ENCODE measurements around the gene ADAM23.

DNA sequence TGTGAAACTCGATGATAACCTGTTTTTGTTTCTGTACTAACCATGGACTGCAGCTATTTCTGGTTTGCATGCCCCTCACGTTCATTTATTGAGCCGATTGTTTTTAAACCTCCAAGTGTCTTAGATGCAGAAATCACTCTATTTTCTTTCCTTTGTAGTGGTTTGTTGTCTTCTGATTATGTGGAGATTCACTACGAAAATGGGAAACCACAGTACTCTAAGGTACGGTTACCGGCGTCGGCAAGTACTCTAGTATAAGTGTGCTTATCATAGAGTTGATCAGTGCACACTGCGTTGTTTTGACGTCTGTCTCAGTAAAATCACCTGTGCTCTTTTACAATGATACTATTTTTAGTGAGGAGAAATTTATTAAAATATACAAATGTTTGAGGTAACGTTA is 87.4 kb downstream of the ADAM23 start:
- TF ChIP-seq, protein P1, sequence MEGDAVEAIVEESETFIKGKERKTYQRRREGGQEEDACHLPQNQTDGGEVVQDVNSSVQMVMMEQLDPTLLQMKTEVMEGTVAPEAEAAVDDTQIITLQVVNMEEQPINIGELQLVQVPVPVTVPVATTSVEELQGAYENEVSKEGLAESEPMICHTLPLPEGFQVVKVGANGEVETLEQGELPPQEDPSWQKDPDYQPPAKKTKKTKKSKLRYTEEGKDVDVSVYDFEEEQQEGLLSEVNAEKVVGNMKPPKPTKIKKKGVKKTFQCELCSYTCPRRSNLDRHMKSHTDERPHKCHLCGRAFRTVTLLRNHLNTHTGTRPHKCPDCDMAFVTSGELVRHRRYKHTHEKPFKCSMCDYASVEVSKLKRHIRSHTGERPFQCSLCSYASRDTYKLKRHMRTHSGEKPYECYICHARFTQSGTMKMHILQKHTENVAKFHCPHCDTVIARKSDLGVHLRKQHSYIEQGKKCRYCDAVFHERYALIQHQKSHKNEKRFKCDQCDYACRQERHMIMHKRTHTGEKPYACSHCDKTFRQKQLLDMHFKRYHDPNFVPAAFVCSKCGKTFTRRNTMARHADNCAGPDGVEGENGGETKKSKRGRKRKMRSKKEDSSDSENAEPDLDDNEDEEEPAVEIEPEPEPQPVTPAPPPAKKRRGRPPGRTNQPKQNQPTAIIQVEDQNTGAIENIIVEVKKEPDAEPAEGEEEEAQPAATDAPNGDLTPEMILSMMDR (IDR thresholded peaks at IDR 0.05) = no peak
- TF ChIP-seq, protein P2, sequence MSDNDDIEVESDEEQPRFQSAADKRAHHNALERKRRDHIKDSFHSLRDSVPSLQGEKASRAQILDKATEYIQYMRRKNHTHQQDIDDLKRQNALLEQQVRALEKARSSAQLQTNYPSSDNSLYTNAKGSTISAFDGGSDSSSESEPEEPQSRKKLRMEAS (IDR thresholded peaks at IDR 0.05; ENCODE audit: low read depth) = no peak
- TF ChIP-seq CHD2 (IDR thresholded peaks at IDR 0.05; ENCODE audit: low read length, partially characterized antibody) (no peak), GABPA (IDR thresholded peaks at IDR 0.05; ENCODE audit: low read depth) (no peak), POLR2AphosphoS5 (IDR thresholded peaks at IDR 0.05; ENCODE audit: low read depth, low read length) (no peak), EP300 (IDR thresholded peaks at IDR 0.05; ENCODE audit: borderline replicate concordance in 1 of 2, low read depth in 1 of 2, low read length in 1 of 2) (no peak), TCF12 (IDR thresholded peaks at IDR 0.05) (no peak), RXRA (IDR thresholded peaks at IDR 0.05; ENCODE audit: borderline replicate concordance, low read depth) (no peak), SMC3 (IDR thresholded peaks at IDR 0.05; ENCODE audit: low read depth, low read length) (no peak), RFX5 (IDR thresholded peaks at IDR 0.05; ENCODE audit: low read length) (no peak), MXI1 (IDR thresholded peaks at IDR 0.05; ENCODE audit: low read depth, low read length) (no peak)
- TF ChIP-seq, protein P3, sequence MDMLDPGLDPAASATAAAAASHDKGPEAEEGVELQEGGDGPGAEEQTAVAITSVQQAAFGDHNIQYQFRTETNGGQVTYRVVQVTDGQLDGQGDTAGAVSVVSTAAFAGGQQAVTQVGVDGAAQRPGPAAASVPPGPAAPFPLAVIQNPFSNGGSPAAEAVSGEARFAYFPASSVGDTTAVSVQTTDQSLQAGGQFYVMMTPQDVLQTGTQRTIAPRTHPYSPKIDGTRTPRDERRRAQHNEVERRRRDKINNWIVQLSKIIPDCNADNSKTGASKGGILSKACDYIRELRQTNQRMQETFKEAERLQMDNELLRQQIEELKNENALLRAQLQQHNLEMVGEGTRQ (IDR thresholded peaks at IDR 0.05; ENCODE audit: borderline replicate concordance, low read depth, low read length) = no peak
- TF ChIP-seq, protein P4, sequence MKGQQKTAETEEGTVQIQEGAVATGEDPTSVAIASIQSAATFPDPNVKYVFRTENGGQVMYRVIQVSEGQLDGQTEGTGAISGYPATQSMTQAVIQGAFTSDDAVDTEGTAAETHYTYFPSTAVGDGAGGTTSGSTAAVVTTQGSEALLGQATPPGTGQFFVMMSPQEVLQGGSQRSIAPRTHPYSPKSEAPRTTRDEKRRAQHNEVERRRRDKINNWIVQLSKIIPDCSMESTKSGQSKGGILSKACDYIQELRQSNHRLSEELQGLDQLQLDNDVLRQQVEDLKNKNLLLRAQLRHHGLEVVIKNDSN (IDR thresholded peaks at IDR 0.05; ENCODE audit: borderline replicate concordance, low read depth) = no peak

All from SK-N-SH (cell line).